Stimulated activated CD4-positive, alpha-beta T cell treated with anti-CD3 and anti-CD28 coated beads, Interleukin-1b, Interleukin-23, amount 100 ng/mL, for 4 hours (primary cell): ENCODE results near the gene BMP7.
"Not testable (repeated sequence)": the region's sequence is repeated elsewhere in the genome, so short reads cannot be mapped to it uniquely, and the experiment has no call there.

ENCODE experiments used
- DNase-seq, 2 donors: peaks; one replicate each; pipeline ENCODE4 v3.0.0-alpha.2; 2020; ENCODE audit warnings: low read depth in 2 of 2

Gene BMP7

GRCh38 chr20:57167971-57168701, 98.3 kb downstream of the BMP7 start:
- no peak for DNase-seq

- DNase-seq, result no peak
These were observed 99.2 kb downstream of the BMP7 start for GRCh38 chr20:57167292-57167655.

- DNase-seq, result no peak
These were observed 99.7 kb downstream of the BMP7 start for GRCh38 chr20:57166568-57167291.

GRCh38 chr20:57165427-57166004, 100.9 kb downstream of the BMP7 start:
- DNase-seq, result no peak

- no peak for DNase-seq
These were observed 101.6 kb downstream of the BMP7 start for GRCh38 chr20:57164872-57165271.

- no peak for DNase-seq
These were observed 103.4 kb downstream of the BMP7 start for GRCh38 chr20:57163041-57163440.

GRCh38 chr20:57162362-57162652, 104.1 kb downstream of the BMP7 start:
- no peak for DNase-seq

GRCh38 chr20:57161478-57162361, 104.7 kb downstream of the BMP7 start:
- no peak for DNase-seq

- DNase-seq, result no peak
These were observed 105.5 kb downstream of the BMP7 start for GRCh38 chr20:57160985-57161384.

- no peak for DNase-seq
These were observed 106.4 kb downstream of the BMP7 start for GRCh38 chr20:57159945-57160610.

GRCh38 chr20:57159193-57159851, 107.1 kb downstream of the BMP7 start:
- DNase-seq, result no peak

- DNase-seq, result no peak
These were observed 108.0 kb downstream of the BMP7 start for GRCh38 chr20:57158474-57158873.

GRCh38 chr20:57157787-57158186, 108.7 kb downstream of the BMP7 start:
- not testable (repeated sequence) for DNase-seq

GRCh38 chr20:57157106-57157691, 109.2 kb downstream of the BMP7 start:
- no peak for DNase-seq

- DNase-seq, result no peak
These were observed 110.3 kb downstream of the BMP7 start for GRCh38 chr20:57156011-57156729.

- no peak for DNase-seq
These were observed 111.0 kb downstream of the BMP7 start for GRCh38 chr20:57155415-57155814.

- DNase-seq, result no peak
These were observed 113.1 kb downstream of the BMP7 start for GRCh38 chr20:57153238-57153905.

GRCh38 chr20:57152557-57152956, 113.9 kb downstream of the BMP7 start:
- DNase-seq, result no peak

GRCh38 chr20:57150559-57150958, 115.9 kb downstream of the BMP7 start:
- no peak for DNase-seq

GRCh38 chr20:57148263-57148662, 118.2 kb downstream of the BMP7 start:
- no peak for DNase-seq
